ENCODE results near the gene CILP2. TPM values are rescaled to one million over a fixed set of nuclear protein-coding genes. Genes with fewer than 3 reads are reported as not detected.

The CILP2 gene
- total and polyA plus RNA-seq, 7 experiments from 2014 or later, result 0.27 to 0.69 (median 0.49) TPM; not detected in 1

- H3K27ac ChIP-seq (ENCODE audit: low read depth, low read length), result no peak overlapping the region
- no peaks in the 10 kb centered on the region for H3K36me3 Mint-ChIP-seq
- H3K27ac Mint-ChIP-seq, result no peak overlapping the region
- H3K4me3 ChIP-seq (ENCODE audit: low read length), result no peak overlapping the region
- H3K27me3 Mint-ChIP-seq, result peaks cover 0 to 4% (median 0%) of the 10 kb centered on the region in 5 donors
- peaks cover 0 to 17% (median 13%) of the 10 kb centered on the region in 7 donors for H3K4me1 Mint-ChIP-seq
- H3K4me3 Mint-ChIP-seq, result no peak overlapping the region
- H3K9me3 ChIP-seq (ENCODE audit: control insufficient read depth in 2 of 3, low read length in 3 of 3), result no peaks in the 10 kb centered on the region
- H3K36me3 ChIP-seq (ENCODE audit: control insufficient read depth in 2 of 3, insufficient read depth in 3 of 3, low read length in 3 of 3), result no peaks in the 10 kb centered on the region
- ChIA-PET POLR2A (no interaction called here), CTCF (no interaction called here)
- intact Hi-C loops (cut with micrococcal nuclease), result no loop called here
- H3K4me1 ChIP-seq (ENCODE audit: control insufficient read depth in 2 of 2, insufficient read depth in 2 of 2, low read length in 2 of 2), result peaks cover 8 to 14% of the 10 kb centered on the region in 2 donors
- H3K27me3 ChIP-seq (ENCODE audit: control insufficient read depth in 2 of 2, insufficient read depth in 2 of 2, low read length in 2 of 2), result no peaks in the 10 kb centered on the region
- no peaks in the 10 kb centered on the region for H3K9me3 Mint-ChIP-seq
- DNase-seq (no peak), ATAC-seq (no peak)
These were observed 7.6 kb downstream of the CILP2 start for GRCh38 chr19:19545707-19546106.

- CTCF ChIA-PET, result no interaction called here
- H3K27me3 ChIP-seq (ENCODE audit: control insufficient read depth in 2 of 2, insufficient read depth in 2 of 2, low read length in 2 of 2), result no peaks in the 10 kb centered on the region
- no peak overlapping the region for H3K4me3 Mint-ChIP-seq
These were observed 8.7 kb downstream of the CILP2 start for GRCh38 chr19:19546751-19547162.

GRCh38 chr19:19547674-19548336, 9.7 kb downstream of the CILP2 start:
- H3K27me3 Mint-ChIP-seq, result no peaks in the 10 kb centered on the region
- CTCF ChIA-PET, result interaction anchor here (1.1 kb wide), 1 partner anchor 9 kb away, joined by 3 read pairs; no protein-coding TSS in a partner anchor
- H3K9me3 Mint-ChIP-seq, result no peaks in the 10 kb centered on the region
- ATAC-seq (no peak), DNase-seq (no peak)
- no peaks in the 10 kb centered on the region for H3K27me3 ChIP-seq (ENCODE audit: control insufficient read depth in 2 of 2, insufficient read depth in 2 of 2, low read length in 2 of 2)
- POLR2A ChIA-PET, result interaction anchor here (0.6 to 1.5 kb wide), 3 partner anchors 9 to 81 kb away, joined by 3 to 4 read pairs (median 3); no protein-coding TSS in a partner anchor
- no peaks in the 10 kb centered on the region for H3K36me3 ChIP-seq (ENCODE audit: control insufficient read depth in 2 of 3, insufficient read depth in 3 of 3, low read length in 3 of 3)
- H3K9me3 ChIP-seq (ENCODE audit: control insufficient read depth in 2 of 3, low read length in 3 of 3), result no peaks in the 10 kb centered on the region
- peaks cover 0 to 3% (median 0%) of the 10 kb centered on the region in 7 donors for H3K4me1 Mint-ChIP-seq
- no peaks in the 10 kb centered on the region for H3K4me1 ChIP-seq (ENCODE audit: control insufficient read depth in 2 of 2, insufficient read depth in 2 of 2, low read length in 2 of 2)
- no peak overlapping the region for H3K4me3 ChIP-seq (ENCODE audit: low read length)
- no peak overlapping the region for H3K27ac ChIP-seq (ENCODE audit: low read depth, low read length)
- intact Hi-C loops (cut with micrococcal nuclease), result no loop called here
- H3K4me3 Mint-ChIP-seq, result no peak overlapping the region
- no peaks in the 10 kb centered on the region for H3K36me3 Mint-ChIP-seq
- H3K27ac Mint-ChIP-seq, result no peak overlapping the region

More at GRCh38 chr19:19546751-19547162, 8.7 kb downstream of the CILP2 start:
- H3K27me3 Mint-ChIP-seq, result no peaks in the 10 kb centered on the region
- H3K4me3 ChIP-seq (ENCODE audit: low read length), result no peak overlapping the region
- H3K4me1 Mint-ChIP-seq, result peaks cover 0 to 10% (median 8%) of the 10 kb centered on the region in 7 donors
- no peak for ATAC-seq
- no peaks in the 10 kb centered on the region for H3K36me3 Mint-ChIP-seq
- peaks cover 3 to 4% of the 10 kb centered on the region in 2 donors for H3K4me1 ChIP-seq (ENCODE audit: control insufficient read depth in 2 of 2, insufficient read depth in 2 of 2, low read length in 2 of 2)
- no peak overlapping the region for H3K27ac ChIP-seq (ENCODE audit: low read depth, low read length)
- H3K27ac Mint-ChIP-seq, result peak overlapping the region in 1 of 9 donors; percentile 42
- POLR2A ChIA-PET, result interaction anchor here (1.5 kb wide), 1 partner anchor 82 kb away, joined by 3 read pairs; no protein-coding TSS in a partner anchor
- no peaks in the 10 kb centered on the region for H3K9me3 Mint-ChIP-seq
- no peaks in the 10 kb centered on the region for H3K9me3 ChIP-seq (ENCODE audit: control insufficient read depth in 2 of 3, low read length in 3 of 3)
- intact Hi-C loops (cut with micrococcal nuclease), result no loop called here
- DNase-seq, result no peak
- H3K36me3 ChIP-seq (ENCODE audit: control insufficient read depth in 2 of 3, insufficient read depth in 3 of 3, low read length in 3 of 3), result no peaks in the 10 kb centered on the region

GRCh38 chr19:19548915-19549759, 11.1 kb downstream of the CILP2 start:
- H3K27ac Mint-ChIP-seq, result peak overlapping the region in 1 of 9 donors; percentile 53
- peaks cover 0 to 3% (median 0%) of the 10 kb centered on the region in 7 donors for H3K4me1 Mint-ChIP-seq
- no peak overlapping the region for H3K4me3 Mint-ChIP-seq
- peak; percentile 39 for ATAC-seq
- ChIA-PET CTCF (interaction anchor here (1.1 kb wide), 1 partner anchor 11 kb away, joined by 3 read pairs; no protein-coding TSS in a partner anchor), POLR2A (interaction anchor here (0.6 to 1.3 kb wide), 3 partner anchors 39 to 130 kb away, joined by 3 to 4 read pairs (median 3); no protein-coding TSS in a partner anchor)
- H3K27ac ChIP-seq (ENCODE audit: low read depth, low read length), result no peak overlapping the region
- intact Hi-C loops (cut with micrococcal nuclease), result no loop called here
- no peak for DNase-seq
- no peaks in the 10 kb centered on the region for H3K36me3 Mint-ChIP-seq
- H3K27me3 Mint-ChIP-seq, result no peaks in the 10 kb centered on the region
- H3K4me3 ChIP-seq (ENCODE audit: low read length), result no peak overlapping the region
- H3K9me3 ChIP-seq (ENCODE audit: control insufficient read depth in 2 of 3, low read length in 3 of 3), result no peaks in the 10 kb centered on the region
- no peaks in the 10 kb centered on the region for H3K9me3 Mint-ChIP-seq
- no peaks in the 10 kb centered on the region for H3K4me1 ChIP-seq (ENCODE audit: control insufficient read depth in 2 of 2, insufficient read depth in 2 of 2, low read length in 2 of 2)
- H3K27me3 ChIP-seq (ENCODE audit: control insufficient read depth in 2 of 2, insufficient read depth in 2 of 2, low read length in 2 of 2), result no peaks in the 10 kb centered on the region
- H3K36me3 ChIP-seq (ENCODE audit: control insufficient read depth in 2 of 3, insufficient read depth in 3 of 3, low read length in 3 of 3), result no peaks in the 10 kb centered on the region

- H3K27ac ChIP-seq (ENCODE audit: low read depth, low read length), result no peak overlapping the region
- ATAC-seq, result peak; percentile 31
- no peaks in the 10 kb centered on the region for H3K9me3 ChIP-seq (ENCODE audit: control insufficient read depth in 2 of 3, low read length in 3 of 3)
- no peak overlapping the region for H3K4me3 ChIP-seq (ENCODE audit: low read length)
- no peak for DNase-seq
- no peaks in the 10 kb centered on the region for H3K27me3 Mint-ChIP-seq
- H3K9me3 Mint-ChIP-seq, result no peaks in the 10 kb centered on the region
- H3K27me3 ChIP-seq (ENCODE audit: control insufficient read depth in 2 of 2, insufficient read depth in 2 of 2, low read length in 2 of 2), result no peaks in the 10 kb centered on the region
- intact Hi-C loops (cut with micrococcal nuclease), result loop anchor here in 1 of 2 donors (5.0 kb wide), 1 partner anchor 47 kb away; no protein-coding TSS in a partner anchor
- peak overlapping the region in 1 of 9 donors; percentile 55 for H3K27ac Mint-ChIP-seq
- H3K4me3 Mint-ChIP-seq, result no peak overlapping the region
- no peaks in the 10 kb centered on the region for H3K36me3 Mint-ChIP-seq
- H3K4me1 Mint-ChIP-seq, result peaks cover 0 to 8% (median 3%) of the 10 kb centered on the region in 7 donors
- ChIA-PET CTCF (interaction anchor here (0.5 to 1.1 kb wide), 2 partner anchors 10 to 55 kb away, joined by 3 read pairs; no protein-coding TSS in a partner anchor), POLR2A (no interaction called here)
- no peaks in the 10 kb centered on the region for H3K36me3 ChIP-seq (ENCODE audit: control insufficient read depth in 2 of 3, insufficient read depth in 3 of 3, low read length in 3 of 3)
- H3K4me1 ChIP-seq (ENCODE audit: control insufficient read depth in 2 of 2, insufficient read depth in 2 of 2, low read length in 2 of 2), result no peaks in the 10 kb centered on the region
These were observed 11.9 kb downstream of the CILP2 start for GRCh38 chr19:19549804-19550464.

- ChIA-PET POLR2A (interaction anchor here (0.9 kb wide), 1 partner anchor 54 kb away, joined by 3 read pairs; no protein-coding TSS in a partner anchor), CTCF (interaction anchor here (1.3 kb wide), 1 partner anchor 10 kb away, joined by 6 read pairs; no protein-coding TSS in a partner anchor)
- H3K4me1 Mint-ChIP-seq, result peaks cover 0 to 8% (median 3%) of the 10 kb centered on the region in 7 donors
These were observed 12.4 kb downstream of the CILP2 start for GRCh38 chr19:19550485-19550929.

More at GRCh38 chr19:19550485-19550929, 12.4 kb downstream of the CILP2 start:
- Mint-ChIP-seq H3K36me3 (no peaks in the 10 kb centered on the region), H3K27me3 (no peaks in the 10 kb centered on the region), H3K27ac (no peak overlapping the region), H3K9me3 (no peaks in the 10 kb centered on the region), H3K4me3 (no peak overlapping the region)
- ATAC-seq (no peak), DNase-seq (no peak)
- Histone ChIP-seq H3K36me3 (ENCODE audit: control insufficient read depth in 2 of 3, insufficient read depth in 3 of 3, low read length in 3 of 3) (no peaks in the 10 kb centered on the region), H3K9me3 (ENCODE audit: control insufficient read depth in 2 of 3, low read length in 3 of 3) (no peaks in the 10 kb centered on the region), H3K27me3 (ENCODE audit: control insufficient read depth in 2 of 2, insufficient read depth in 2 of 2, low read length in 2 of 2) (no peaks in the 10 kb centered on the region), H3K4me3 (ENCODE audit: low read length) (no peak overlapping the region), H3K27ac (ENCODE audit: low read depth, low read length) (no peak overlapping the region), H3K4me1 (ENCODE audit: control insufficient read depth in 2 of 2, insufficient read depth in 2 of 2, low read length in 2 of 2) (no peaks in the 10 kb centered on the region)
- intact Hi-C loops (cut with micrococcal nuclease), result loop anchor here in 1 of 2 donors (5.0 kb wide), 1 partner anchor 47 kb away; no protein-coding TSS in a partner anchor

All from naive thymus-derived CD4-positive, alpha-beta T cell (primary cell).